Stimulated activated CD4-positive, alpha-beta T cell treated with anti-CD3 and anti-CD28 coated beads, Interleukin-2, amount 100 ng/mL, for 48 hours (primary cell): ENCODE data around the gene COQ6.
A peak's percentile ranks its signal among the peaks of the same experiment; 100 is the strongest.
"Not testable (repeated sequence)": the region's sequence is repeated elsewhere in the genome, so short reads cannot be mapped to it uniquely, and the experiment has no call there.

Experiments used
- DNase-seq, 2 donors: peaks; one replicate each; pipeline ENCODE4 v3.0.0-alpha.2; 2020

COQ6 gene

GRCh38 chr14:73949752-73950734 lies at the start of gene COQ6, which contains the start of gene FAM161B:
TSS of gene COQ6 (plus strand) at chr14:73950302. CDS start at chr14:73950333, 31 bp downstream.
TSS of gene FAM161B (minus strand) at chr14:73950094. CDS start at chr14:73950026, 68 bp downstream.
- DNase-seq: peak; percentile 81 to 86

GRCh38 chr14:73903028-73903427 lies 47.1 kb upstream of the COQ6 start:
- DNase-seq: no peak

DNA sequence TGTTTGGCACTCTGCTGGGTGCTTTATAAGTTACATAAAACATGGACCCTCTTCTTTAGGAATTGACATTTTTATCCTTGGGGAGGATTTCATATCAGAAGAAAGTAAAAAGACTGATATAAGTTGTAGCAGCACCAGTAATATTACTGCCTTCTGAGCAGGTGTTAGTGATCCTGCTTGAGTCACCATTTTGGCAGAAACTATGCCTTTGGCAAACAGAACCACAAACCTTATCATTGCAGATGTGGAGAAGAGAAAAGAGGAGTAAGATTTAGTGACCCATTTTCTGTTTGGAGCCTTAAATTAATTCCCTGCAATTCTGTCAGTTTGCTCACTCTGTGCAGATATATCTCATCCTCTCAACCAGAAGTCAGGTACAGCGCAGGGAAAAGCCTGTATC lies 40.4 kb upstream of the COQ6 start:
- no peak for DNase-seq

- DNase-seq: no peak
Measured at GRCh38 chr14:73913256-73913655, 36.8 kb upstream of the COQ6 start.

DNA sequence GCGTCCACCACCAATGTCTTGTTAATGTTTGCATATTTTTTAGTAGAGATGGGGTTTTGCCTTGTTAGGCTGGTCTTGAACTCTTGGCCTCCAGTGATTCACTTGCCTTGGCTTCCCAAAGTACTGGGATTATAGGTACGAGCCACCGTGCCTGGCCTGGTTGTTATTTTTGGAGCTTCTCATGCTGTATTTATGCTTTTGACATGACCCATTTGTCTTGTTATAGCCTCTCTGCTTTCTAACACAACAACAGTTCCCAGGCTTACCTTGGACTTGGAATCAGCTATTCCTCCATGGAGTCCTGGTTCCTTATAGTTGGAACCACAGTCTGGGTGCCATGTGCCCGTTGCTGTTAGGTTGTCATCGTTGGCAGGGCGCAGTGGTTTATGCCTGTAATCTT lies 33.8 kb upstream of the COQ6 start:
- DNase-seq: no peak

GRCh38 chr14:73919457-73919856 lies 30.6 kb upstream of the COQ6 start:
- not testable (repeated sequence) for DNase-seq

GRCh38 chr14:73924337-73924736 lies 25.8 kb upstream of the COQ6 start:
- DNase-seq: no peak

- DNase-seq: no peak
Measured at GRCh38 chr14:73935666-73936065, 14.4 kb upstream of the COQ6 start.

DNA sequence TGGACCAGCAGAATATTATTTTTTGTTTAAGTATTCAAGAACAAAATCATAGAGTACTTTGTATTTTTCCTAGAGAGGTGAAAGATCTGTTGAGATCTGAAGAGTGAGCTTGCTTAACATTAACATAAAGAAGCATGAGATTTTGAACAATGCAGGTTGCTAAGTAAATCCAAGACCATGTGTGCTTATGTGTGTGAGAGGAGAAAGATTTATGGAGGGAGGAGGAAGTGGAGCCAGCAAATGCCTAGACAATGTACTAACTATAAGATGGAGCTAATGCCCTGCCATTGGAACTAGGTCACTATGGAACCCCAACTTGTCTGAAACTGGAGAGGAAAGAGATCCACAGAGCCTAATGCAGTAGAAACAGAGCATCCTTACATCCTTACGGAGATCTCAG lies 13.6 kb upstream of the COQ6 start:
- DNase-seq: no peak

DNA sequence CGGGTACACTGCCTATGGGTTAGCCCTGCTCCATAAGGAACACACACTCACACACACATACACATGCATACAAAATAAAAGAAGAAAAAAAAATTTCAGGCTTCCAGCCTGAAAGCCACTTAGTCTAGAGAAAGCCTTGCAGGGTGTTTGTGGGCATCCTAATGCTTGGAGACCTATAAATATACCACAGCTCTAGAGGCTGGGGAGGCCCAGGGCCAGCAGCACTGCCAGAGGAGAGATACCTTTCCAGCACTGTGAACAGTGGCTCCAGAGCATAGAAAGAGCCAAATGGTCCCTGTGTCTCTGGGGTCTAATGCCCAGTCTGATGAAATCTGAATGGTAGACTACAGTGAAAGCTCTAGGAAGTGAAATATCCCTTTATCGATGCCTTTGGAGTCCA lies 13.1 kb upstream of the COQ6 start:
- no peak for DNase-seq

DNA sequence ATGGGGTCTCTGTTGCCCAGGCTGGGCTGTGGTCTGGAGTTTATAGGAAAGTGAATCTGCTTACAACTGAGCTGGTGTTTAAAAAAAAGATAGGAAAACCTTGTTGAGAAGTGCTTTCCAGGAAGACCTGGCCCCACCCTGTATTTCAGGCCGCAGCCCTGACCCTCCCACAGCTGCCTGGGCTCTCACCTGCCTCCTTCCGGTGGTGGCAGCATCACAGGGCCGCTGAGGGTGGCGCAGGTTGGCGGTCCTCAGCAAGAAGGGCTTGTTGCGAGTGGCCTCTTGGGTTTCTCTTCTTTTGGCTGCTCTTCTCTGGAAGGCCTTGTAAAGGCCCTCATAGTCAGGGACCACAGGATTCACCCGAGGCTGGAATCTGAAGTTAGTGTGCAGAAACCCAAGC lies 7.9 kb upstream of the COQ6 start:
- no peak for DNase-seq

DNA sequence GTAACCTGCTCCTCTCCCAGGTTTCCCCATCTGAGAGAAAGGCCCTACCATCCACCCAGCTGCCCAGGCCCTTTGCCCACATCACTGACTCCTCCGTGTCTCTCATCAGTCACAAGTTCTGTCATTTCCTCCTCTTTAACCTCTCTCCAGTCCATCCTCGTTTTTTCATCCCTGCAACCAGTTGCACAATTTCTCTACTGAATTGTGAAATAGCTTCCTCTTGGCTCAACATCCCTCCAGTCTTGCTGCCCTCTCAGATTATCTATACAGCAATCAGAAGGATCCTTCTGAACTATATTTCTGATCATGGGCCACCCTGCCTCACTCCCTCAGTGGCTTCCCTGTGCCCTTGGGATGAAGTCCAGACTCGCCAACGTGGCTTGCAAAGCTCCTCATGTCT lies 7.0 kb upstream of the COQ6 start:
- DNase-seq: no peak

DNA sequence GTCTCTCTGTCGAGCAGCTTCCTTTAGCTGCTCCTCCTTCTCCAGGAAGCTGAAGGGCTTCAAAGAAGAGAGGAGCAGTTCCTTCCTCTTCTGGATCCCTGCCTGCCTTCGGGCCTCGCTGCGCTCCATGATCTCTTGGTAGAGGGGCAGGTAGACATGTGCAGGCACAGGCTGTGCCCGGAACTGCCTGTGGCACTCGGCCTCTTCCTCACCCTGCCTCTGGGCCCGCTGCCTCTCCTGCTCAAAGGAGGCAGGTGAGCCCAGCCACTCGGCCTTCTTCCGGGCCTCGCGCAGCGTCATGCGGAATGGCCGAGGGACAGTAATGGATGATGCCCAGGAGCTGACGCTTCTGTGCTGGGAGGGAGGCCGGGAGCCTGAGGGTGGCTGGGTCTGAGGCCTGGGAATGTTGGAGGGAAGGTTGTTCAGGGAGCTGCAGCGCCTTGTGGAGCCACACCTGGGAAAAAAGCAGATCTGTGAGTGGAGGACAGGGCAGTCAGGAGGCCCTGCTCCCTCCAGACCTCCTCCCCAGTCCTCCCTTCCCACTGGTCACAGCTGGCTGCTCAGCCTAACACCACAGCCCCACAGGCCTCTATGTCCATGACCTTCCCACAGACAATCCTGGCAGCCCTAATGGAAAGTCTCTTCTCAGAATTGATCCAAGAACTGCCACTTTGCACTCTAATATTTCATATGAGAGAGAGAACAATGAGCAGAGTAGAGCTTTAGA lies 5.5 kb upstream of the COQ6 start:
- DNase-seq: no peak

GRCh38 chr14:73945159-73945670 lies 4.9 kb upstream of the COQ6 start:
- DNase-seq: no peak

DNA sequence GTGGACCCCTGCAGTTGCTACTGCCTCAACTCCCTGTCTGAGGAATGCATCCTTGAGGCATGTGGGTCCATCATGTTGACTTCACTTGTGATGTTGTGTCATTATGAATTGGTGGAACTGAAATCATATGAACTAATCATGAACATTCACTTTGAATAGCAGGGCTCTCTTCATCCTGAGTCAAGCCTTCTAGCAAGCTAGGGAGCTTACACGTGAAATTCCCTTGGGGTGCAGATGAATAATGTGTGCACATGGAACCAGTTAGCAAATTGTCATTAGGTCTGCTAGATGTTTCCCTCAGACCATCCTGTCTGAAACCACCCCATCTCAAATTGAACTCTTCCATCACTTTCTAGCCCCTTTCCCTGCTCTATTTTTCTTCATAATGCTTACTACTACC lies 3.6 kb downstream of the COQ6 start:
- no peak for DNase-seq

DNA sequence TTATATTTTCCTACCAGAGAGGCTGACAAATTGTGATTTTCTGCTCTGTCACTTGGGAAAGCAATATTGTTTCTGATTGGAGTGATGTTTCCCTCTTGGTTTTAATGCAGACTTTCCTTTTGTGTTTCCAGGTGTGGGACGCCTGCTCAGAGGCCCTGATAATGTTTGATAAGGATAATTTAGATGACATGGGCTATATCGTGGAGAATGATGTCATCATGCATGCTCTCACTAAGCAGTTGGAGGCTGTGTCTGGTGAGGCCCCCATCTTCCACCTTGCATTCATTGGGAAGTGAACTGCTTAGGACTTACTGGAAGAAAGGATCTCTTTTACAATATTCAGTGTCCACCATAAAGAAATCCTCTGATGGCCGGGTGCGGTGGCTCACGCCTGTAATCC lies 5.6 kb downstream of the COQ6 start:
- DNase-seq: no peak

DNA sequence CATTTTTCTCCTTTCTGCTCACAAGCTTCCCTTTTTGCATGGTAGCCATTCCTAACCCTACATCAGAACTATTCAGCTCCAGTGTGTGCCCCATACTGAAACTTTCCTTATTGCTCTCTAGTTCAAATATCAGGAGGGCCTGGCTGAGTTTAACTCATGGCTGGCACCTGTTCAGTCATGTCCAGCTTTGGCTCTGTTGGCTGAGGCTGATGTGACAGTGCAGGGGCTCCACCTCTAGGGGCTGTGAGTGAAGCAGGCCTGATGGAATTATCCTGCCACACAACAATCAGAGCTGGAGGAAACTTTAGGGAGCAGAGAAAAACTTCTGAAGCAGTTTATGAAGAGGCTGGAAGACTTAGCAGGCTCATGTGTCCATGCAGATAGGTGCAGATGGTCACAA lies 8.5 kb downstream of the COQ6 start:
- no peak for DNase-seq

DNA sequence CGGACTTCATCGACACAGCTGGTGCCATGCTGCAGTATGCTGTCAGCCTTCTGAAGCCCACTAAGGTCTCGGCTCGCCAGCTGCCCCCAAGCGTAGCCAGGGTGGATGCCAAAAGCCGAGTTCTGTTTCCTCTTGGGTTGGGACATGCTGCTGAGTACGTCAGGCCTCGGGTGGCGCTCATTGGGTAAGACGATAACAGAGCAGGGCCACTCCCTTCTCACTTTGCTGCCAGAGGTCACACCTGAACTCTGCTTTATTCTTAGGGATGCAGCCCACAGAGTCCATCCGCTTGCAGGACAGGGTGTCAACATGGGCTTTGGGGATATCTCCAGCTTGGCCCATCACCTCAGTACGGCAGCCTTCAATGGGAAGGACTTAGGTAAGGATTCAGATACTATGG lies 11.1 kb downstream of the COQ6 start:
- DNase-seq: no peak

GRCh38 chr14:73965216-73965615 lies 15.1 kb downstream of the COQ6 start:
- no peak for DNase-seq

GRCh38 chr14:73968885-73969284 lies 18.8 kb downstream of the COQ6 start:
- no peak for DNase-seq

GRCh38 chr14:73973497-73973896 lies 23.4 kb downstream of the COQ6 start:
- no peak for DNase-seq

DNA sequence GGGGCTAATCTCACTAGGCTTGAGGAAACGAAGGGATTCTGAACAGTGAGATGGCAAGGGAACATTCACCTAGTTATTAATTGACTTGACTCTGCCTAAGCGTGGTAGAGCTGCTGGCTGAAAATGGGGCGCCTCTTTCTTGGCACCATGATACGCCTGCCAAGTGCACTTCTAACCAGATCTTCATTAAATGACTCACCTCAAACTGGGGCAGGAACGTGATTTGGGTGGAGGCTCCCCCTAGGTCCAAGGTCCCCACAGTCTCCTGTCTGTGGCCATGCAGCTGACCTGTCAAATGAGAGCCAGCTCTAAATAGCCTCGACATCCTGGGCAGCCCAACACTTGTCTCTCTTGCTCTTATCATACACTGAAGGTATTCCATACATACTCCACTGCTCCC lies 26.0 kb downstream of the COQ6 start:
- no peak for DNase-seq

DNA sequence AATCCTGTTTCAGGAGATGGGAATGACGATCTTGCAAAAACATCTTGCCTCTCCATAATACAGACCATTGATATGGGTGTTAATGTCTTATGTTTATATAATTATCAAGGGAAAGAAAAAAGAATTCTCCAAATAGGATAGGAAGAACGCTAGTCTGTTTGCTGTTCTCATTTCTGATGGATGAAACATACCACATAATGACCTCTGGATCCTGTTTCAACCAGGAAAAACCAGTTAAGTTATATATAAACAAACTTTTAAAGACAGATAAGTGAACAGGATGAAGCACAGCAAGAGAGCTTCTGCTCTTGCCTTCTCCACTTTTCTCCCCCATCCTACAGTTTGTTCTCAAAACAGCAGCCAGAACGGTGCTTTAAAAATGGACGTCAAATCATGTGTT lies 27.8 kb downstream of the COQ6 start:
- no peak for DNase-seq

GRCh38 chr14:73988065-73988464 lies 38.0 kb downstream of the COQ6 start:
- DNase-seq: no peak
